ENCODE data around the gene MTCL3.

DNA sequence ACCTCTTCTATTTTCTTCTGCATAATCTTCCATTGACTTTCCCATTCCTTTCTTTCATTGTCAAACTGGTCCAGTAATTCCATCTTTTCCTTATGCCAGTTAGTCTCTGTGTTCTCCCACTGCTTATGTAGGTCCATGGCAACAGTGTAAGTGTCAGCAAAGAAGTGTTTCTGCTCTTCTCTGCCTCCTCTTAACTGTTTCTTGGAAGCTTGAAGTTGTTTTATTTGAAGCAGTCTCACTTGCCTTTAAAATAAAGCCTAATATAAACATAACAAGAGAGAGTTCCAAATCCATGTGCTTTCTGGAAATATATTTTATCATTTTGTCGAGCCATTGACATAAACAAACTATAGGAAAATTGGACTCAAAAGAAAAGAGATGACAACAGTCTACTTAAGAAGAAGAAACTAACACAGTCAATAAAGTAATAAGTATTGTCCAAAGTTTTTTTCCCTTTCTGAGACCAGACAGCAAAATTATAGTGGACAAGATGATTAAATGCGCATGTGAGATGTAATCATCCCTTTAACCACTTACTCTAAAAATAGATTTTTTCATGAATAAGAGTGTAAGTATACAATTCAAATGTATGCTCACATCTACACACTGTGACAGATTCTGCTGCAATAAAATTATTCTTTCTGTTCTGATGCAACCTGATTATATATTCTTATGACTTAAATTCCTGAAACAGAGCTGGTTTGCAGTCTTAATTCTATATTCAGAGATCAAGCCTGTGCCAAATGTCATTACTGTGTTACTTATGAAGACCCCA, 65.1 kb downstream of the MTCL3 start:
- TF ChIP-seq CTCF (IDR thresholded peaks at IDR 0.05): no peak
- no peak for TF ChIP-seq POLR2A (IDR thresholded peaks at IDR 0.05)
- peak in 1 of 4 donors; percentile 17 for TF ChIP-seq POLR2AphosphoS5 (IDR thresholded peaks at IDR 0.05)
- TF ChIP-seq EP300 (IDR thresholded peaks at IDR 0.05): no peak
